Stimulated activated CD4-positive, alpha-beta T cell treated with anti-CD3 and anti-CD28 coated beads, Interleukin-2, amount 100 ng/mL, for 4 hours (primary cell): Measurements from ENCODE around the gene GMPS.
"Not testable (repeated sequence)": the region's sequence is repeated elsewhere in the genome, so short reads cannot be mapped to it uniquely, and the experiment has no call there.

Source experiments
- DNase-seq: peaks from one replicate; pipeline ENCODE4 v3.0.0-alpha.2; 2020; ENCODE audit warnings: low read depth

The GMPS gene

GRCh38 chr3:155941354-155941753 lies 70.9 kb downstream of the GMPS start:
- DNase-seq: no peak

- no peak for DNase-seq
These were observed 73.6 kb downstream of the GMPS start for GRCh38 chr3:155944081-155944480.

GRCh38 chr3:155946178-155946577 lies 75.7 kb downstream of the GMPS start:
- no peak for DNase-seq

GRCh38 chr3:155948476-155948875 lies 78.0 kb downstream of the GMPS start:
- no peak for DNase-seq

- DNase-seq: no peak
These were observed 79.2 kb downstream of the GMPS start for GRCh38 chr3:155949453-155950217.

GRCh38 chr3:155956508-155957411 lies 86.3 kb downstream of the GMPS start:
- no peak for DNase-seq

- no peak for DNase-seq
These were observed 87.0 kb downstream of the GMPS start for GRCh38 chr3:155957412-155957880.

GRCh38 chr3:155958676-155959075 lies 88.2 kb downstream of the GMPS start:
- DNase-seq: no peak

- no peak for DNase-seq
These were observed 89.6 kb downstream of the GMPS start for GRCh38 chr3:155960060-155960459.

- DNase-seq: not testable (repeated sequence)
These were observed 90.6 kb downstream of the GMPS start for GRCh38 chr3:155961044-155961443.

GRCh38 chr3:155963570-155963969 lies 93.1 kb downstream of the GMPS start:
- DNase-seq: no peak

GRCh38 chr3:155970398-155970797 lies 99.9 kb downstream of the GMPS start:
- no peak for DNase-seq

GRCh38 chr3:155972885-155973584 lies 102.6 kb downstream of the GMPS start:
- no peak for DNase-seq

GRCh38 chr3:155978324-155978723 lies 107.9 kb downstream of the GMPS start:
- no peak for DNase-seq

- no peak for DNase-seq
These were observed 109.3 kb downstream of the GMPS start for GRCh38 chr3:155979746-155980145.

GRCh38 chr3:155981669-155982068 lies 111.2 kb downstream of the GMPS start:
- no peak for DNase-seq

GRCh38 chr3:155983834-155984474 lies 113.5 kb downstream of the GMPS start:
- DNase-seq: no peak

- DNase-seq: no peak
These were observed 114.5 kb downstream of the GMPS start for GRCh38 chr3:155984791-155985417.

GRCh38 chr3:155989536-155989935 lies 119.1 kb downstream of the GMPS start:
- DNase-seq: no peak

- no peak for DNase-seq
These were observed 120.8 kb downstream of the GMPS start for GRCh38 chr3:155991212-155991611.

GRCh38 chr3:155991847-155992246 lies 121.4 kb downstream of the GMPS start:
- no peak for DNase-seq
